DOHH2 (cell line): ENCODE results near the gene ZNF580.

Source experiments
- CTCF ChIP-seq: fragments of 200-600 bp; sonication (generic); IDR thresholded peaks from one replicate; pipeline ENCODE4 v1.5.1; 2014; ENCODE audit warnings: antibody characterized with exemption, mild to moderate bottlenecking, low read depth, low read length; ENCODE audit not compliant: poor library complexity, severe bottlenecking
- EZH2phosphoT487 ChIP-seq: fragments of 200-600 bp; sonication (generic); IDR thresholded peaks from 2 replicates; pipeline ENCODE4 v1.6.1; 2017; ENCODE audit warnings: borderline replicate concordance, mild to moderate bottlenecking, antibody characterized with exemption, low read length, moderate library complexity, mixed read lengths

- TF ChIP-seq CTCF = peak; percentile 86
- TF ChIP-seq EZH2phosphoT487 = no peak
These were observed 34.9 kb upstream of the ZNF580 start, which contains the start of gene ZNF865 for GRCh38 chr19:55605637-55606470.
